Measurements from ENCODE around the gene SKAP2. TPM values are rescaled to one million over a fixed set of nuclear protein-coding genes. Genes with fewer than 3 reads are reported as not detected.

SKAP2 gene
- total and polyA plus RNA-seq, 2 of the 13 experiments (the other 11 are each of a cell fraction or from before 2014, with no cell fraction given), result 3.6 to 12.9 TPM

DNA sequence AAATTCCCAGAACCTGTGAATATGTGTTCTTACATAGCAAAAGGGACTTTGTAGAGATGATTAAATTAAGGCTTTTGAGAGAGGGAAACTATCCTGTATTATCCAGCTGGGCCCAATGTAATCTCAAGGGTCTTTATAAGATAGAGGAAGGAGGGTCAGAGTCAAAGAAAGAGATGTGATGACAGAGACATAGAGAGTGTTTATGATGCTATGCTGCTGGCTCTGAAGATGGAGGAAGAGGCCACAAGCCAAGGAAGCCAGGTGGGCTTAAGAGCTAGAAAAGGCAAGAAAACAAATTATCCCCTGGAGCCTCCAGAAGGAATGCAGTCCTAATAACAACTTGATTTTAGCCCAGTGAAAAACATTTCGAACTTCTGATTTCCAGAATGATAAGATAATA is 15.3 kb upstream of the SKAP2 start:
- no peaks in the 10 kb centered on the region for H3K9me3 ChIP-seq (ENCODE audit: low read length)
- intact Hi-C loops (cut with micrococcal nuclease; ENCODE audit: unreplicated experiment), result no loop called here
- TF ChIP-seq KLF11 (CRISPR knock-in tag; IDR thresholded peaks at IDR 0.05) (no peak), ISX (CRISPR knock-in tag; conservative IDR thresholded peaks at IDR 0.05) (no peak), ZNF124 (CRISPR knock-in tag; IDR thresholded peaks at IDR 0.05) (no peak), ZSCAN21 (CRISPR knock-in tag; IDR thresholded peaks at IDR 0.05; ENCODE audit: borderline replicate concordance) (no peak), ZKSCAN8 (CRISPR knock-in tag; IDR thresholded peaks at IDR 0.05; ENCODE audit: borderline replicate concordance) (no peak), ZNF180 (CRISPR knock-in tag; IDR thresholded peaks at IDR 0.05; ENCODE audit: borderline replicate concordance, low read depth) (no peak)
- TF ChIP-seq, protein P1, sequence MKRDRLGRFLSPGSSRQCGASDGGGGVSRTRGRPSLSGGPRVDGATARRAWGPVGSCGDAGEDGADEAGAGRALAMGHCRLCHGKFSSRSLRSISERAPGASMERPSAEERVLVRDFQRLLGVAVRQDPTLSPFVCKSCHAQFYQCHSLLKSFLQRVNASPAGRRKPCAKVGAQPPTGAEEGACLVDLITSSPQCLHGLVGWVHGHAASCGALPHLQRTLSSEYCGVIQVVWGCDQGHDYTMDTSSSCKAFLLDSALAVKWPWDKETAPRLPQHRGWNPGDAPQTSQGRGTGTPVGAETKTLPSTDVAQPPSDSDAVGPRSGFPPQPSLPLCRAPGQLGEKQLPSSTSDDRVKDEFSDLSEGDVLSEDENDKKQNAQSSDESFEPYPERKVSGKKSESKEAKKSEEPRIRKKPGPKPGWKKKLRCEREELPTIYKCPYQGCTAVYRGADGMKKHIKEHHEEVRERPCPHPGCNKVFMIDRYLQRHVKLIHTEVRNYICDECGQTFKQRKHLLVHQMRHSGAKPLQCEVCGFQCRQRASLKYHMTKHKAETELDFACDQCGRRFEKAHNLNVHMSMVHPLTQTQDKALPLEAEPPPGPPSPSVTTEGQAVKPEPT (CRISPR knock-in tag; IDR thresholded peaks at IDR 0.05; ENCODE audit: low read depth), result no peak
- ChIA-PET POLR2A (no interaction called here), CTCF (ENCODE audit: low intra/inter-chr PET ratio, low total read pairs) (no interaction called here)
- H3K27ac ChIP-seq (ENCODE audit: extremely low read length, insufficient read depth, low read length), result no peak overlapping the region
- no peak overlapping the region for H3K9ac ChIP-seq (ENCODE audit: insufficient read depth, low read depth, low read length)
- no peaks in the 10 kb centered on the region for H3K79me2 ChIP-seq (ENCODE audit: insufficient read depth, low read length)
- FAIRE-seq (no peak), ATAC-seq (no peak), DNase-seq (ENCODE audit: low spot score) (no peak)
- H4K20me1 ChIP-seq (ENCODE audit: insufficient read depth, low read length), result no peaks in the 10 kb centered on the region
- no TSS peak for BruUV-seq (replicated peaks)
- H3K4me2 ChIP-seq (ENCODE audit: low read depth, low read length), result no peak overlapping the region
- in situ Hi-C loops (cut with HindIII; ENCODE audit: extremely low pct_ligation_motif_present, low pct_unique_long_range_greater_than_20kb), result no loop called here
- H3K27me3 ChIP-seq (ENCODE audit: control insufficient read depth in 1 of 2, insufficient read depth in 2 of 2, low read length in 2 of 2), result no peaks in the 10 kb centered on the region
- H3K4me1 ChIP-seq (ENCODE audit: insufficient read depth, low read length), result no peaks in the 10 kb centered on the region
- 0% methylated on average over 1 of the region's 1 CpG for WGBS (ENCODE audit: low lambda C conversion rate)
- H2AFZ ChIP-seq (ENCODE audit: low read length), result no peak overlapping the region
- no peak overlapping the region for H3K4me3 ChIP-seq (replicated peaks in 1 of 3; ENCODE audit: insufficient read depth in 1 of 3, low read depth in 2 of 3, low read length in 3 of 3)
- no peaks in the 10 kb centered on the region for H3K36me3 ChIP-seq (replicated peaks in 1 of 2; ENCODE audit: control insufficient read depth in 1 of 2, insufficient read depth in 2 of 2, low read length in 2 of 2)
